HCEC 1CT (cell line): Measurements from ENCODE around the gene CHML.
A peak's percentile ranks its signal among the peaks of the same experiment; 100 is the strongest.

Experiments
- DNase-seq: peaks from one replicate; pipeline ENCODE4 v3.0.0-alpha.2; 2017

The CHML gene

GRCh38 chr1:241644259-241644658, 4.1 kb upstream of the CHML start:
- DNase-seq = no peak

- DNase-seq = no peak
Measured at GRCh38 chr1:241642593-241642944, 2.4 kb upstream of the CHML start.

GRCh38 chr1:241641773-241642592, 1.8 kb upstream of the CHML start:
- peak; percentile 80 for DNase-seq

GRCh38 chr1:241640867-241641622, 876 bp upstream of the CHML start:
- DNase-seq = no peak

DNA sequence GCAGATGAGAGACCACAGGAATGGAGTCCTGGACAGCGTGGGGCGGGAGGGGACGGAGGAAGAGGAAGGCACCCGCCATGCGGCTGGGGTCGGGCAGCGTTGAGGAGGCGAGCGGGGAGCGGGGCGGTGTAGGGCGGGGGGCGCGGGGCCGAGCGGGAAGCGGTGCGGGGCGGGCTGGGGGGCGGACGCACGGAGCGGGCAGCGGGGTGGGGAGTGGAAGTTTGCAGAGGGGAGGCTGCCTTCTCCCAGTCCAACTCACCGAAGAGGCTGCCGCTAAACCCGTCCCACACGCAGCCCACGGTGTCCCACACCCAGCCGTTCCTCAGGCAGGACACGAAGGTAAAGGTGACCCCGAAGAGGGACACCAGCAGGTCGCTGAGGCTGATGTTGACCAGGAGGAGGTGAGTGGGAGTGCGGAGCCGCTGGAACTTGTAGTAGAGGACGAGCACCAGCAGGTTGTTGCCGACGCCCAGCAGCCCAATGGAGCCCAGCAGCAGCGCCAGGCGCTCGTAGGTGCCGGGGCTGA, 483 bp downstream of the CHML start:
- peak; percentile 49 for DNase-seq

- peak; percentile 38 for DNase-seq
Measured at GRCh38 chr1:241638909-241639622, 1.1 kb downstream of the CHML start.

DNA sequence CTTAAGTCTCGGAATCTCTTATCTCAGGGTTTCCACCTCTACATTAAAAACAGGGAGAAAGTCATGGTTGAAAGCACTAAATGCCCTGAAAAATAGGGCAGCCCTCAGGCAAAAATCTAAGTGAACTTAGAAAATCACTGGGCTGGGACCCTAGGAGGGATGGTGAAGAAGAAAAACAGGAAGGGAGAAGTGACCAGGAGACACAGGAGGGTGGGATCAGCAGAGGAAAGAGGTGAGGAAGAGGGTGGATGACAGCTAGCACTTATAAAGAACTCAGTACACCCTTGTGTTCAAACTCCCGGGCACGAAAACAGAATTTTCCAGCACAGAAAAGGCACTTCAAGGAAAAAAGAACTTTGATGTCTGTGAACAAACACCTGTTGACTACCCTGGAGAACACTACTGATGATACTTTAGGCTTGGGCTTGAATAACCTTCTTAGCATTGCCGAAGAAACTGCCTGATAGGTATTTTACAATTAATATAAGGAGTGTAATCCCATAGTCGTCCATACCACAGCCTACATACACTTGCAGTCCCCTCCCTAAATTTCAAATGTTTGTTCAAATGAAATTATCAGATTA, 2.0 kb downstream of the CHML start:
- DNase-seq = no peak

DNA sequence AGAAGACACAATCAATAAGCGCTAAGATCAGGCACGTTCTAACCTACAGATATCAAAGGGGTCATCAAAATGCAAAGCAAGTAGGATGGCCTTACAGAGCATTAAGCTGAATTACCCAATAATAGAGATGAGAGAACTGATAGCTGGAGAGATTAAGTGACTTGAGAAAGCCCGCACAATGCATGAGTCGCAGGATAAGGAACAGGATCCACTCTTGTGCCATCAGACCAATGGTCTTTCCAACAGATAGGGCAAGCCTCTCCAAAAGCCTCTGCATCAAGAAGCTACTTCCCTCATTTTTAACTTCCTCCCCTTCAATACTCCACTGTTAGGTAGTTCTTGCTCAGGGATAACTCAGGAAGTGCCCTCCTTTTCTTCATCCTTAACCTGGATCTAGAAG, 2.6 kb downstream of the CHML start:
- DNase-seq = peak; percentile 22

DNA sequence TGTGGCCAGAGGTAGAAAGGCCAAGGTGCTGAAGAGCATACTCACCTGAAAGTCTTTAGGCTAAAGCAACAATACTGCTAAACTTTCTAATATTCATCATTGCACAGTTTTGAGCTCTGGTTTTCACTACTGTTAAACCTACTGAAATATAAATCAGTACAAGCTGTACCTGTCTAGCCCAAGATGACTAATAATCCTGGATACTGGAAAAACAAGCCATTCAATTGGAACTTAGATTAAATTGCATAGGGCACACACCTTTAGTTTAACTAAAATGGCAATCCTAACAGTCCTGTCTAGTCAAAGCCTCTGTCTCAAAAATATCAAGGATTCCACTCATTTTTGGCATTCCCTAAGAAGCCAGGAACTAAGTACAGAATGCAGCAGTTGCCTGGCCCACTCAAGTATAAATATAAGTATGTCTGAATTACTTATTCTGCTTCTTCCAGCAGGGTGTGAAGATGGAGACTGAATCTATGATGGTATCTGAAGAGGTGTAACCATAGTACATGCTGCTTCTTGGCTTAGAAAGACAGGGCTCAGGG, 3.1 kb downstream of the CHML start:
- DNase-seq = no peak

- no peak for DNase-seq
Measured at GRCh38 chr1:241636291-241636690, 3.9 kb downstream of the CHML start.

GRCh38 chr1:241635556-241636152, 4.5 kb downstream of the CHML start:
- DNase-seq = no peak

GRCh38 chr1:241632987-241633386, 7.2 kb downstream of the CHML start:
- DNase-seq = no peak

DNA sequence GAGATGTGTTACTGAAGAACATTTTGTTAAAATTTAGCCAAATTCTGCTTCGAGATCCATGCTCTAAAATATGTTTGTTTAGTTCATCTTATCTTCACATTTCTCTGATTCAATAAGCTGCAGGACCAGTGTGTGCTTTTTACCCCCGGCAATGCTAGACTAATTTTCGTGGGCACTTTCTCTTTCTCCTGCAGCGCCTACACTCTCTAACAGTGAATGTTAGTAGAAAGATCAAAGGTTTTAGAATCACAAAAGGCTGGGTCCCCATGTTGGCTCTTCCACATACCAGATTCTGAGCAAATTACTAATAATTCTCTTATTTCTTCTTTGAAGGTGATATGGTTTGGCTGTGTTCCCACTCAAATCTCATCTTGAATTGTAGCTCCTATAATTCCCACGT, 8.5 kb downstream of the CHML start:
- no peak for DNase-seq

DNA sequence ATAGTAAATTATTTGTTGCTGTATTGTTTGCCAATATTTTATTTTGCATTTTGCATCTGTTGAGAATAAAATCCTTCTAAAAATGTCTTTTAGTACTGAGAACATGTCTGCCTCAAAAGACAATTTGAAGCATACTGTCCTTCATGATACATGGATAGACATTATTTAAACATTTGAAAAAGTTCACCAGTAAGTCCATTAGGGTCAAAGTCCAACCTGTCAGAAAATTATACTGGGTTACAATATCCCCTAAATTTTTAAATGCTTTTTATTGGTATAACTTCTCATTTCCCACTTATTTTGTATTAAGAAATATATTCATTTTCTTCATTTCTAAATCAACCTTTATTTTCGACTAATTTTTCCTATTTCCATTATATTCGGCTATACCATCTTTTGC, 9.3 kb downstream of the CHML start:
- no peak for DNase-seq

- no peak for DNase-seq
Measured at GRCh38 chr1:241630476-241630875, 9.7 kb downstream of the CHML start.

- DNase-seq = no peak
Measured at GRCh38 chr1:241630005-241630404, 10.2 kb downstream of the CHML start.

DNA sequence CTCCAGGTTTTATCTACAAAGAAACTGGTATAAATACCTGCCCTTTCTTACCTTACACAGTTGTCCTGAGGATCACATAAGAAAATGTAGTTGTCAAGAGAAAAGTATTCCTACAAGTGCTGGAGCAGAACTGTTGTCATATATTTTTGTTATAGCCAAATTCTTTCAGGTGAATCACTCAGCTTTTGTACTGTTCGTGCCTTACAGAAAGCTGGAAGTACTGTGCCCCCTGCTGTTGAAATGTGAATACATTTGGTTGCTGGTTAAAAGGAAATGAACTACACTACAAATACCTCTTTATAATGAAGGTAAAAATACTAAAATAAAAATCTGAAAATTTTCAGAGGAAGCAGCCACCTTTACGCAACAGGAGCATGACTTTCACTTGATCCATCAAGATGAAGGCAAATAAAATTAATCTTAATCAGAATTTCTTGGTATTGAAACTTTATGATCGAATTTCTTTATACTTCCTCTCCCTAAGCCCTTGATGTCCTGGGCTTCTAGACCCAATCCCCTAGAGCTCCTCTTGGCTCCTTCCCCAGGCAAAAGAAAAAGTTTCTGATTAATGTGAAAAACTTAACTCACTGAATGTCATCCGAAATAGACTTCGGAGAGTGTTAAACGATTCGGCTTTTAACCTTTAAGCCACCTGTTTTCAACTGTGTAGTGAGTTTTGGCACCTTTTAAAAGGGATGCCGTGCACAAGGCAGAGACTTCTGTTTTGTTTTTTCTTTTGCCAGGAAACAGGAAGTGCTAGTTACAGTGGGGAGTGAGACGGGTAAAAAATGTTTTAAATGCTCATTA, 12.5 kb downstream of the CHML start:
- peak; percentile 75 for DNase-seq

DNA sequence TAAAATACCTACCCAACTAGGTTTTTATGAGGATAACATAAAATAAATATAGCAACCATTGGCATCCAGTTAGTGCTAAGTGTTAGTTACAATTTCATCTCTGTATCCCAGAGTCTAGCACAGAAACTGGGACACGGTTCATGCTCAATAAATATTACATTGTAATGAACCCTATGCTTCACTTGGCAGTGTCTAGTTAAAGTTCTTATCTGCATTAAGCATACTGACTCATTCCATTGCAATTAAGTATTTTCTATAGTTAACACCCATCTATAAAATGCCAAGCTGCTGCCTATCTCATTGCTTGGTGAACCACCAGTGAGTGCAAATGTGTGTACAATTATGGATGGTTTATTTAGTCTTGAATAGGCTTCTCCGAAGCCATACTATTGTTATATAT, 15.2 kb downstream of the CHML start:
- no peak for DNase-seq

GRCh38 chr1:241622669-241623068, 17.5 kb downstream of the CHML start:
- DNase-seq = no peak

- no peak for DNase-seq
Measured at GRCh38 chr1:241617426-241617825, 22.7 kb downstream of the CHML start.
